Dendritic cell treated with granulocyte-macrophage colony-stimulating factor and Interleukin-4, amounts not matched to agents 40 ng/mL and 50 ng/mL, for 4 days (primary cell): ENCODE measurements around the gene MIA3.

Source experiments
- H3K27ac Mint-ChIP-seq: one replicate; pipeline ENCODE4 v1.8.0; 2022; ENCODE audit warnings: mild to moderate bottlenecking, mixed read lengths
- H3K27me3 Mint-ChIP-seq: one replicate; pipeline ENCODE4 v1.8.0; 2022; ENCODE audit warnings: mild to moderate bottlenecking, mixed read lengths
- H3K36me3 Mint-ChIP-seq: one replicate; pipeline ENCODE4 v1.8.0; 2022; ENCODE audit warnings: low read depth, mixed read lengths
- H3K4me1 Mint-ChIP-seq: one replicate; pipeline ENCODE4 v1.8.0; 2022; ENCODE audit warnings: low read depth, mixed read lengths
- H3K4me3 Mint-ChIP-seq: one replicate; pipeline ENCODE4 v1.8.0; 2022; ENCODE audit warnings: mild to moderate bottlenecking, moderate library complexity, mixed read lengths
- H3K9me3 Mint-ChIP-seq: one replicate; pipeline ENCODE4 v1.8.0; 2022; ENCODE audit warnings: mixed read lengths
- intact Hi-C: fragments of 100-400 bp; cut with micrococcal nuclease; formaldehyde crosslinking; loops from one replicate; pipeline ENCODE4 v1.15.0; 2022

Gene MIA3

GRCh38 chr1:222632749-222633148 lies 14.9 kb downstream of the MIA3 start:
- H3K4me1 Mint-ChIP-seq: no peaks in the 10 kb centered on the region
- H3K27me3 Mint-ChIP-seq: no peaks in the 10 kb centered on the region
- no peaks in the 10 kb centered on the region for H3K9me3 Mint-ChIP-seq
- intact Hi-C loops: no loop called here
- H3K27ac Mint-ChIP-seq: no peak overlapping the region
- H3K36me3 Mint-ChIP-seq: peaks cover 86% of the 10 kb centered on the region
- no peak overlapping the region for H3K4me3 Mint-ChIP-seq

GRCh38 chr1:222634180-222635013 lies 16.5 kb downstream of the MIA3 start:
- intact Hi-C loops: loop anchor here (1.0 kb wide), 1 partner anchor 169 kb away; no protein-coding TSS in a partner anchor
- H3K4me1 Mint-ChIP-seq: no peaks in the 10 kb centered on the region
- no peaks in the 10 kb centered on the region for H3K9me3 Mint-ChIP-seq
- H3K27me3 Mint-ChIP-seq: no peaks in the 10 kb centered on the region
- H3K4me3 Mint-ChIP-seq: no peak overlapping the region
- peaks cover 85% of the 10 kb centered on the region for H3K36me3 Mint-ChIP-seq
- no peak overlapping the region for H3K27ac Mint-ChIP-seq

GRCh38 chr1:222641269-222641948 lies 23.5 kb downstream of the MIA3 start:
- Mint-ChIP-seq H3K4me3 (no peak overlapping the region), H3K9me3 (no peaks in the 10 kb centered on the region), H3K4me1 (peaks cover 7% of the 10 kb centered on the region), H3K27ac (no peak overlapping the region), H3K36me3 (peaks cover 39% of the 10 kb centered on the region), H3K27me3 (no peaks in the 10 kb centered on the region)
- intact Hi-C loops: no loop called here

- peaks cover 7% of the 10 kb centered on the region for H3K4me1 Mint-ChIP-seq
- H3K4me3 Mint-ChIP-seq: no peak overlapping the region
- intact Hi-C loops: no loop called here
- H3K9me3 Mint-ChIP-seq: no peaks in the 10 kb centered on the region
- H3K27me3 Mint-ChIP-seq: no peaks in the 10 kb centered on the region
- peaks cover 31% of the 10 kb centered on the region for H3K36me3 Mint-ChIP-seq
- no peak overlapping the region for H3K27ac Mint-ChIP-seq
Measured at GRCh38 chr1:222642468-222642867, 24.6 kb downstream of the MIA3 start.

- Mint-ChIP-seq H3K27me3 (no peaks in the 10 kb centered on the region), H3K36me3 (peaks cover 31% of the 10 kb centered on the region), H3K4me1 (peaks cover 7% of the 10 kb centered on the region), H3K9me3 (no peaks in the 10 kb centered on the region), H3K4me3 (peak overlapping the region; percentile 100), H3K27ac (peak overlapping the region; percentile 98)
- intact Hi-C loops: no loop called here
Measured at GRCh38 chr1:222643606-222643937, 25.7 kb downstream of the MIA3 start.

DNA sequence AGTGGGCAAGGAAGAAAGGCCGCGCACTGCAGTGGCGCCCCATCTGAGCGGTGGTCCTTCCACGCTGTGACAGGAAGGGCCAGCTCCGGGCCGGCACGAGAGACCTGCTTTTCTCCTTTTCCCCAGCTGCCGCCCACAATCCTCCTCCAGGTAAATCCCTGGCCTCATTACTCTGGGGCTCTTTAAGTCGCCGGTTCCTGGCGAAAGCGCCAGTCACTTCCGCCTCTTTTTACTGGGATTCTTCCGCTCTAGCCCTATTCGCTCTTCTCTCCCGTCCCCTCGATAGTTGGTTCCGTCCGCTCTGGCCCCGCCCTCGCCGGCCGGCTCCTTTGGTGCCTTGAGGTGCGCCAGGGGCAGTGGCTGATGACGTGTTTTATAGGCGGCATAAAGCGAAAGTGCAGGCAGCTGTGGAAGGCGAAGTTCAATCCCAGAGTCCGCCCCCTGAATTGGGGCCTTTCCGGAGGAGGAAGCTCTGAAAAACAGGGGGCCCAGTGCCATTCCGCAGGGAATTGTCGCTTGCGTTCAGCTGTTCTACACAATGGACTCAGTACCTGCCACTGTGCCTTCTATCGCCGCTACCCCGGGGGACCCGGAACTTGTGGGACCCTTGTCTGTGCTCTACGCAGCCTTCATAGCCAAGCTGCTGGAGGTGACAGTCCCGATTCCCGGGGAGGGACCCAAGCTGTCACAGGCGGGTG lies 26.2 kb downstream of the MIA3 start:
- peaks cover 31% of the 10 kb centered on the region for H3K36me3 Mint-ChIP-seq
- no peaks in the 10 kb centered on the region for H3K9me3 Mint-ChIP-seq

DNA sequence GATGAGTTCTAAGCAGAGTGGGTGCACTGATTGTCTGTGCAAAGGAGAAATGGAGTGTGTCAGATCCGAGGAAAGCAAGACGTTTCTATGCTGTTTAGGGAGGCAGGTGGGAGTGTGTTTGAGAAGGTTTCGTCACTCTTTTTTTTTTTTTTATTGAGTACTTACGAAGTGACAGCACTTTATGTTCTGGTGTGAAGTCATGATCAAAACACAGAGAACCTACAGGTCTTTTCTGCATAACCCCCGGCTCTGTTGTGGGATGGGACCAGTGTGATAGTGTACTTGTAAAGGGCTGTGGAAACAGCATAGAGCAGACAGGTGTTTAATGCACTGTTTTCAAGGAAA lies 26.7 kb downstream of the MIA3 start:
- H3K9me3 Mint-ChIP-seq: no peaks in the 10 kb centered on the region
- intact Hi-C loops: loop anchor here (1.0 to 2.0 kb wide), 4 partner anchors 28 to 179 kb away; partner anchors contain the start of gene TAF1A
- peaks cover 31% of the 10 kb centered on the region for H3K36me3 Mint-ChIP-seq
- no peaks in the 10 kb centered on the region for H3K27me3 Mint-ChIP-seq
- H3K4me1 Mint-ChIP-seq: peaks cover 7% of the 10 kb centered on the region
- H3K4me3 Mint-ChIP-seq: peak overlapping the region; percentile 100
- H3K27ac Mint-ChIP-seq: peak overlapping the region; percentile 98

More for the DNA sequence above, 26.2 kb downstream of the MIA3 start:
- intact Hi-C loops: loop anchor here (1.0 to 2.0 kb wide), 4 partner anchors 27 to 179 kb away; partner anchors contain the start of gene TAF1A
- H3K4me1 Mint-ChIP-seq: peaks cover 7% of the 10 kb centered on the region
- H3K27ac Mint-ChIP-seq: peak overlapping the region; percentile 98
- peak overlapping the region; percentile 100 for H3K4me3 Mint-ChIP-seq
- H3K27me3 Mint-ChIP-seq: no peaks in the 10 kb centered on the region

- Mint-ChIP-seq H3K9me3 (no peaks in the 10 kb centered on the region), H3K27me3 (no peaks in the 10 kb centered on the region), H3K27ac (no peak overlapping the region), H3K36me3 (peaks cover 92% of the 10 kb centered on the region), H3K4me3 (no peak overlapping the region), H3K4me1 (peaks cover 29% of the 10 kb centered on the region)
- intact Hi-C loops: no loop called here
Measured at GRCh38 chr1:222652676-222653075, 34.8 kb downstream of the MIA3 start.

DNA sequence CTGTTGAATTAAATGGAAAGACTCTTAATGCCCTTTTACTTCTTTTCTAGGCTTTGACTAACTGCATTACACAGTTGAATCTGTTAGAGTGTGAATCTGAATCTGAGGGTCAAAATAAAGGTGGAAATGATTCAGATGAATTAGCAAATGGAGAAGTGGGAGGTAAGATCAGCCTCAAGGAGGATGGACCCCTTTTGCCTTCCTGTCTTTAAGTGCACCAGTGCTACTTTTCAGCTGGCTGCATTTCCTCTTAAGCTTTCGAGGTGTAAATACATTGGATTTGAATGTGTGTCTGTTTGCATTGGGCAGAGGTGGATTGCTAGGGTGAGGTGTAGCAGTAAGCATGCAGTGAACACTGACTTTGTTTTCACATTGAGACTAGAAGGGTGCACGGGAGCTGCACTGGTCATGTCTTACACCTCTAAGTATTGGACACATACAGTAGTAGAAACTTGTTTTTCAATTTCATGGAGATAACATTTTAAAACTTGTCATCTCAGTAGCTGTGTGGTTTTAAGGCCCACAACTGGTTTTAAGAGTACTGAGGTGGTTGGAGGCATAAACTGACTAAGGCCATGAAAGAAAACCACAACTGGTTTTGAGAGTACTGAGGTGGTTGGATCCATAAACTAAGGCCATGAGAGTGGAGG lies 35.4 kb downstream of the MIA3 start:
- Mint-ChIP-seq H3K4me3 (no peak overlapping the region), H3K27ac (no peak overlapping the region), H3K36me3 (peaks cover 92% of the 10 kb centered on the region), H3K27me3 (no peaks in the 10 kb centered on the region), H3K4me1 (peaks cover 29% of the 10 kb centered on the region), H3K9me3 (no peaks in the 10 kb centered on the region)
- intact Hi-C loops: no loop called here

DNA sequence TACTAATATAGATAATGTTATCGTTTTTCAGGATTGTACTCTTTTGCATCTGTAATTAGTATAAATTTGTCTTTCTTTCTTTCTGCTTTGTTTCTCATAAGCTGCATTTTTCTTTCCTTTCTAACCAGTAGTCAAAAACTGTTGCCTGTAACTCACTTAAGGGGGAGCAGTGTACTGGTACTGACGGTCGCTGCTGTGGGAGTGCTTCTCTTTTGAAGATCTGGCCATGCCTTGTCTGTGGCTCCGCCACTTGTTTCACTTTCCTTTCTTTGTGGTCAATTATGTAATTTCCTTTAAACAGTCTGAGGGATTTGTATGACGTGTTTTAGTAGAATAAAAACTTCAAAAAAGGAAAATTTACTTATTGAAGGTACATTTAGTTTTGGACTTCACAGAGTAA lies 37.0 kb downstream of the MIA3 start:
- peaks cover 95% of the 10 kb centered on the region for H3K36me3 Mint-ChIP-seq

DNA sequence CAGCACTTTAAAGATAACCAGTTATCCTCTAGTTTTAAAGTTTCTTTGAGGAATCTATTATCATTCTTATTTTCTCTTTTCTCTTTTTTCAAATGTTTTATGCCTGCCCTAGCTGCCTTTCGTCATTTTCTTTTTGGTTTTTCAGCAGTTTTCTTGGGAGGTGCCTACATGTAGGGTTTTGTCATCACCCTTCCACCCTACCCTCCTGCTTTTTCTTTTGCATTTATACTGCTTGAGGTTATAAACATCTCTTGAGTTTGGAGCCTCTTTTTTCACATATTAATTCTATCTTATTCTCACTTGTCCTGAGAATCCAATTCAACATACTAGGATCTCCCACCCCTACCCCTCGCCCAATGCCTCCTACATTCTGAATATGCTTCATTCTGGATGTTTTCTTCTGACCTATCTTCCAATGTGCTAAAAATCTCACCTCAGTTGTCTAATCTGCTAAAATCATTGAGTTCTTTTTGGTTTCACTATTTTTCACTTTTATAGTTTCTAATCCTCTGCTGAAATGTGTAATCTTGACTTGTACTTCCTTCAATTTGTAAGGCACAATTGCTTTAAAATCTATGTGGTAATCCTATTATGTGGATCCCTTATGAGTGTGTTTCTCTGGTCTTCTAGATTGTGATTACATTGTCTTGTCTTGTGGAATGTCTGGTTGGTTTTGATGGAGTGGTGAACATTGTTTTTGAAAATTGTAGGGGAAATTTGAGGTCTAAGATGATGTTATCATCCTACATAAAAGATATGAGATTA lies 38.7 kb downstream of the MIA3 start:
- no peaks in the 10 kb centered on the region for H3K27me3 Mint-ChIP-seq
- no peak overlapping the region for H3K27ac Mint-ChIP-seq
- H3K4me1 Mint-ChIP-seq: peaks cover 29% of the 10 kb centered on the region
- no peaks in the 10 kb centered on the region for H3K9me3 Mint-ChIP-seq
- no peak overlapping the region for H3K4me3 Mint-ChIP-seq
- intact Hi-C loops: no loop called here
- H3K36me3 Mint-ChIP-seq: peaks cover 98% of the 10 kb centered on the region

More for the DNA sequence above, 37.0 kb downstream of the MIA3 start:
- no peaks in the 10 kb centered on the region for H3K27me3 Mint-ChIP-seq
- intact Hi-C loops: no loop called here
- peak overlapping the region; percentile 58 for H3K4me3 Mint-ChIP-seq
- peaks cover 29% of the 10 kb centered on the region for H3K4me1 Mint-ChIP-seq
- H3K27ac Mint-ChIP-seq: peak overlapping the region; percentile 76
- H3K9me3 Mint-ChIP-seq: no peaks in the 10 kb centered on the region

DNA sequence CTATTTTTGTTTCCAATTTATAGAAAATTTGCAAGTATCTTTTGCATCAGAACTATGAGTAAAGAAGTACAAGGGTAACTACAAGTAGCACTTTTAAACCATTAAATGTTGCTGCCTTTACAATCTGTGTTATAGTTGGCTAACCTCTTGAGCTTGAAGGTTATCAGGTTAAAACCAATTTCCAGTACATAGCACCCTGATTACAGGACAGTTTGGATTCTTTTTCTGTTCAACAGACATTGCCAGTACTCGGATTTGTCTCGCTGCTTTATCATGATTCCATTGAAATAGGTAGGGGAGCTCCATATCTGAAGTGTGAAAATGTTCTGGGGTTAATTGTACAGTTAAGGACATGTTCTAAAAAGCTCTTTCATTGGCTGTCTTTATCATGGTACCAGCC lies 40.0 kb downstream of the MIA3 start:
- Mint-ChIP-seq H3K4me3 (no peak overlapping the region), H3K27me3 (no peaks in the 10 kb centered on the region), H3K4me1 (peaks cover 28% of the 10 kb centered on the region), H3K36me3 (peaks cover 98% of the 10 kb centered on the region), H3K9me3 (no peaks in the 10 kb centered on the region), H3K27ac (no peak overlapping the region)
- intact Hi-C loops: no loop called here

GRCh38 chr1:222663431-222663934 lies 45.6 kb downstream of the MIA3 start:
- H3K27ac Mint-ChIP-seq: no peak overlapping the region
- no peaks in the 10 kb centered on the region for H3K9me3 Mint-ChIP-seq
- intact Hi-C loops: no loop called here
- no peaks in the 10 kb centered on the region for H3K4me1 Mint-ChIP-seq
- peaks cover 92% of the 10 kb centered on the region for H3K36me3 Mint-ChIP-seq
- H3K27me3 Mint-ChIP-seq: no peaks in the 10 kb centered on the region
- H3K4me3 Mint-ChIP-seq: no peak overlapping the region
